ENCODE measurements around the gene SPRY4. TPM values are rescaled to one million over a fixed set of nuclear protein-coding genes. Genes with fewer than 3 reads are reported as not detected.

SPRY4 gene
- total and polyA plus RNA-seq, 4 donors = 2.7 to 9.6 (median 4.9) TPM

DNA sequence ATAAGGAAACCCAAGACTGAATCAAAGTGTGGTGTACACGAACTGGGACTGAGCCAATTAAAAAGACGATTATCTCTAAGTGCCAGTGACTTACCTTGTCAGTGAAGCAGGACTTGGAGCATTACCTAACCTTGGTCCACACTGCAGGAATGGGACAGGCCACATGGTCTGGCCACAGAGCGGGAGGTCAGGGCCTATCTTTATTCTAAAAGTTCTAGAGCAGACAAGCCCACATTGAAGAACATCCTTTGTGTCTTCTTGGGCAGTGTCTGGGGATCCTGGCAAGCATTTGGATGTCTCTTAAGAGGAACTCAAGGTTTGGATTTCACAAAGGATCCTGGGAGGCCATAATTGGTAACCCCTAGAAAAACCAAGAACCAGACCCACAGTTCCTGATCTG, 16.5 kb downstream of the SPRY4 start (continued):
- TF ChIP-seq RAD21 (IDR thresholded peaks at IDR 0.05) = no peak
- TF ChIP-seq JUND (IDR thresholded peaks at IDR 0.05) = no peak
- TF ChIP-seq GABPA (IDR thresholded peaks at IDR 0.05 in 1 of 2, conservative IDR thresholded peaks at IDR 0.05 in 1 of 2) = no peak
- TF ChIP-seq, protein P1, sequence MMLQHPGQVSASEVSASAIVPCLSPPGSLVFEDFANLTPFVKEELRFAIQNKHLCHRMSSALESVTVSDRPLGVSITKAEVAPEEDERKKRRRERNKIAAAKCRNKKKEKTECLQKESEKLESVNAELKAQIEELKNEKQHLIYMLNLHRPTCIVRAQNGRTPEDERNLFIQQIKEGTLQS (IDR thresholded peaks at IDR 0.05) = no peak
- TF ChIP-seq YY1 (IDR thresholded peaks at IDR 0.05) = no peak
- no peak for TF ChIP-seq FOXA1 (IDR thresholded peaks at IDR 0.05)
- TF ChIP-seq, protein P2, sequence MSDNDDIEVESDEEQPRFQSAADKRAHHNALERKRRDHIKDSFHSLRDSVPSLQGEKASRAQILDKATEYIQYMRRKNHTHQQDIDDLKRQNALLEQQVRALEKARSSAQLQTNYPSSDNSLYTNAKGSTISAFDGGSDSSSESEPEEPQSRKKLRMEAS (IDR thresholded peaks at IDR 0.05) = no peak

DNA sequence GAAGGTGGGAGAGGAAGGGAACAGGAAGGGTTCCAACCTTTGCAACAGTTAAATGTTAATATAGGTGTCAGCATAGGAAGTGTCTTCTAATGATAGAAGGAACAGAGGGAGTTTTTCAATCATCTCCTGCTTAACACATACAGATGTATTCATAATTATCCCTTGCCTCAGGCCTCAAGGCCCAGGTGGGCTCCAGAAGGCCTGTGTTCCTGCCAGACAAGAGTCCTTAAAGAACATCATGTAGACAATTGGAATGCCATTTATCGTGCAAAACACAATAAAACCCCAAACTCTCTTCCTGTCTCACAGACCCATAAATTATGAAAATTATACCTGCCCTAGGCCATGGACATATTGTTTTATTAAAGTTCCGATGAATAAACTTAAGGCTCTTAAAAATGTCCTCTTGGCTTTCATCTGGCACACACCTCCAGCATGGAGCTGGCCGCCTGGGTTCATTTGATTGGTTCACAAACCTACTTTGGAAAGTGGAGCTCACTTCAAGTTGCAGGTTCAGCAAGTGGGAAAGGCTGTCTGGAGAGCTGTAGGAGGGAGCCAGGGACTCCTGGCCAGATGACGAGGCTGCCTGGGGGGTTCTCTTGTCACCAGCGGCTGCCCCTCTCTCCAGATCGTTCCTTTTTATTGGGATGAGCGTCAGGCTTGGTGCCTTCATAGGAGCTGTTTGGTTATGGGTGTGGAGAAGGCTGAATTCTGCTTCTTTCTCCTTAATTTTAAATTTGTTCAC, 17.5 kb downstream of the SPRY4 start:
- Histone ChIP-seq H3K4me3 (ENCODE audit: low read depth in 1 of 3, low read length in 3 of 3) (no peak overlapping the region), H3K27ac (ENCODE audit: low read depth in 1 of 2, low read length in 2 of 2) (no peak overlapping the region), H3K9ac (ENCODE audit: low read depth in 1 of 2, low read length in 2 of 2) (no peak overlapping the region), H3K27me3 (ENCODE audit: control insufficient read depth in 4 of 4, insufficient read depth in 4 of 4, low read length in 3 of 4) (no peaks in the 10 kb centered on the region), H3K4me1 (ENCODE audit: control insufficient read depth in 4 of 4, insufficient read depth in 4 of 4, low read length in 3 of 4) (no peaks in the 10 kb centered on the region), H3K9me3 (ENCODE audit: control insufficient read depth in 4 of 4, low read length in 3 of 4) (no peaks in the 10 kb centered on the region), H3K36me3 (ENCODE audit: control insufficient read depth in 4 of 4, insufficient read depth in 3 of 4, low read depth in 1 of 4, low read length in 3 of 4) (peaks cover 0 to 8% (median 2%) of the 10 kb centered on the region in 4 donors)
- TF ChIP-seq NR2F2 (IDR thresholded peaks at IDR 0.05) = no peak
- TF ChIP-seq, protein P3, sequence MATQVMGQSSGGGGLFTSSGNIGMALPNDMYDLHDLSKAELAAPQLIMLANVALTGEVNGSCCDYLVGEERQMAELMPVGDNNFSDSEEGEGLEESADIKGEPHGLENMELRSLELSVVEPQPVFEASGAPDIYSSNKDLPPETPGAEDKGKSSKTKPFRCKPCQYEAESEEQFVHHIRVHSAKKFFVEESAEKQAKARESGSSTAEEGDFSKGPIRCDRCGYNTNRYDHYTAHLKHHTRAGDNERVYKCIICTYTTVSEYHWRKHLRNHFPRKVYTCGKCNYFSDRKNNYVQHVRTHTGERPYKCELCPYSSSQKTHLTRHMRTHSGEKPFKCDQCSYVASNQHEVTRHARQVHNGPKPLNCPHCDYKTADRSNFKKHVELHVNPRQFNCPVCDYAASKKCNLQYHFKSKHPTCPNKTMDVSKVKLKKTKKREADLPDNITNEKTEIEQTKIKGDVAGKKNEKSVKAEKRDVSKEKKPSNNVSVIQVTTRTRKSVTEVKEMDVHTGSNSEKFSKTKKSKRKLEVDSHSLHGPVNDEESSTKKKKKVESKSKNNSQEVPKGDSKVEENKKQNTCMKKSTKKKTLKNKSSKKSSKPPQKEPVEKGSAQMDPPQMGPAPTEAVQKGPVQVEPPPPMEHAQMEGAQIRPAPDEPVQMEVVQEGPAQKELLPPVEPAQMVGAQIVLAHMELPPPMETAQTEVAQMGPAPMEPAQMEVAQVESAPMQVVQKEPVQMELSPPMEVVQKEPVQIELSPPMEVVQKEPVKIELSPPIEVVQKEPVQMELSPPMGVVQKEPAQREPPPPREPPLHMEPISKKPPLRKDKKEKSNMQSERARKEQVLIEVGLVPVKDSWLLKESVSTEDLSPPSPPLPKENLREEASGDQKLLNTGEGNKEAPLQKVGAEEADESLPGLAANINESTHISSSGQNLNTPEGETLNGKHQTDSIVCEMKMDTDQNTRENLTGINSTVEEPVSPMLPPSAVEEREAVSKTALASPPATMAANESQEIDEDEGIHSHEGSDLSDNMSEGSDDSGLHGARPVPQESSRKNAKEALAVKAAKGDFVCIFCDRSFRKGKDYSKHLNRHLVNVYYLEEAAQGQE (IDR thresholded peaks at IDR 0.05) = no peak
- TF ChIP-seq, protein P1 (IDR thresholded peaks at IDR 0.05) = no peak
- no peak for TF ChIP-seq GABPA (IDR thresholded peaks at IDR 0.05 in 1 of 2, conservative IDR thresholded peaks at IDR 0.05 in 1 of 2)
- TF ChIP-seq FOXA1 (IDR thresholded peaks at IDR 0.05) = no peak
- TF ChIP-seq, protein P2 (IDR thresholded peaks at IDR 0.05) = no peak
- TF ChIP-seq JUND (IDR thresholded peaks at IDR 0.05) = no peak
- TF ChIP-seq HNF4A (conservative IDR thresholded peaks at IDR 0.05) = no peak
- TF ChIP-seq EGR1 (IDR thresholded peaks at IDR 0.05; ENCODE audit: low read depth in 2 of 2) = no peak
- no peak for TF ChIP-seq SP1 (IDR thresholded peaks at IDR 0.05)
- TF ChIP-seq YY1 (IDR thresholded peaks at IDR 0.05) = no peak
- no peak for TF ChIP-seq HNF4G (IDR thresholded peaks at IDR 0.05)
- TF ChIP-seq RAD21 (IDR thresholded peaks at IDR 0.05) = no peak
- DNase-seq (ENCODE audit: low spot score) = no peak
- 93% methylated on average over 7 of the region's 7 CpGs for WGBS

DNA sequence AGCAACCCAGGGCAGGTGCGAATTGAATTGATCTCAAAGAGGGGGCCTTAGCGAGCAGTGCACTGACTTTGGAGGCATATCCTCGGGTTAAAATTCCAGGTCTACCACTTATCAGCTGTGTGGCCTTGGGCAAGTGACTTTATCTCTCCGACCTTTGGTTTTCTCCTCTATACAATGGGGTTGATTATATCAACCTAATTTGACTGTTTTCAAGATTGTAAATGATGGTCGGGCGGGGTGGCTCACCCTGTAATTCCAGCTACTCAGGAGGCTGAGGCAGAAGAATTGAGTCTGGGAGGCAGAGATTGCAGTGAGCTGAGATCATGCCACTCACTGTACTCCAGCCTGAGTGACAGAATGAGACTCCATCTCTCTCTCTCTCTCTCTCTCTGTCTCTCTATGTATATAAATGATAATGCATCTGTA, 18.7 kb downstream of the SPRY4 start:
- Histone ChIP-seq H3K36me3 (ENCODE audit: control insufficient read depth in 4 of 4, insufficient read depth in 3 of 4, low read depth in 1 of 4, low read length in 3 of 4) (no peaks in the 10 kb centered on the region), H3K9ac (ENCODE audit: low read depth in 1 of 2, low read length in 2 of 2) (no peak overlapping the region), H3K4me1 (ENCODE audit: control insufficient read depth in 4 of 4, insufficient read depth in 4 of 4, low read length in 3 of 4) (no peaks in the 10 kb centered on the region), H3K9me3 (ENCODE audit: control insufficient read depth in 4 of 4, low read length in 3 of 4) (no peaks in the 10 kb centered on the region), H3K27ac (ENCODE audit: low read depth in 1 of 2, low read length in 2 of 2) (no peak overlapping the region), H3K4me3 (ENCODE audit: low read depth in 1 of 3, low read length in 3 of 3) (no peak overlapping the region), H3K27me3 (ENCODE audit: control insufficient read depth in 4 of 4, insufficient read depth in 4 of 4, low read length in 3 of 4) (no peaks in the 10 kb centered on the region)
- no peak for DNase-seq (ENCODE audit: low spot score)
- TF ChIP-seq, protein P3 (IDR thresholded peaks at IDR 0.05) = no peak
- TF ChIP-seq, protein P1 (IDR thresholded peaks at IDR 0.05) = no peak
- 80% methylated on average over 6 of the region's 6 CpGs for WGBS

All from liver (tissue), 9 donors.